Erythroblast (primary cell): Measurements from ENCODE around the gene AGO4.

ENCODE experiments used
- GATA1 ChIP-seq: IDR thresholded peaks from 2 replicates; pipeline ENCODE4 v1.6.1; 2011; ENCODE audit warnings: low read depth, mild to moderate bottlenecking, control low read depth, low read length, moderate library complexity
- POLR2A ChIP-seq: IDR thresholded peaks from 2 replicates; pipeline ENCODE4 v1.6.1; 2011; ENCODE audit warnings: mild to moderate bottlenecking, low read length

DNA sequence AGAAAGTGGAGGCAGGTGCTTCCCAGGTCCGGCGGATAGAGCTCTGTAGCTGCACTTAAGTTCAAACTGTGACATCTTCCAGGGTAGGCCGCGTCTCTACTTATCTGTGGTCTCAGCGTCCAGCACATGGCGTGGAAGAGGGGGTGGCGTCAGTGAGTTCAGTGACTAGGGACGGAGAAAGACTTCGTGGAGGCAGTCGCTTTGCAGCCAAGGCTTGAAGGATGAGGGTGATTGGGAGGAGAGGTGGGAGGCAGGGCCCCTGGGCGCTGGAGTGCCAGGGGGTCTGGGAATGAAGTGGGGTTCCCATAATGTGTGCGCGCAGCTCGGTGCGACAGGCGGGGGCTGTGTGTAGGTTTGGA lies 74.7 kb downstream of the AGO4 start:
- TF ChIP-seq POLR2A (no peak), GATA1 (no peak)
